Sigmoid colon (tissue), 4 donors: ENCODE results near the gene ABHD16A.

ENCODE experiments used
- EP300 ChIP-seq, 4 donors: sonication (generic); formaldehyde crosslinking; IDR thresholded peaks; one replicate each; pipeline ENCODE4 v1.6.1; 2017; ENCODE audit warnings: antibody characterized with exemption in 4 of 4
- POLR2AphosphoS5 ChIP-seq, 4 donors: sonication (generic); formaldehyde crosslinking; IDR thresholded peaks; one replicate each; pipeline ENCODE4 v1.6.1; 2017; ENCODE audit warnings: antibody characterized with exemption in 4 of 4
- TF ChIP-seq, protein P1 (sequence below), 4 experiments: fragments of 450-650 bp in 3 of 4; fragments of 200-600 bp in 1 of 4; IDR thresholded peaks; one replicate each; pipeline ENCODE4 v1.5.1; 2016 to 2019; ENCODE audit warnings: antibody characterized with exemption in 4 of 4, mild to moderate bottlenecking in 3 of 4, moderate library complexity in 2 of 4

DNA sequence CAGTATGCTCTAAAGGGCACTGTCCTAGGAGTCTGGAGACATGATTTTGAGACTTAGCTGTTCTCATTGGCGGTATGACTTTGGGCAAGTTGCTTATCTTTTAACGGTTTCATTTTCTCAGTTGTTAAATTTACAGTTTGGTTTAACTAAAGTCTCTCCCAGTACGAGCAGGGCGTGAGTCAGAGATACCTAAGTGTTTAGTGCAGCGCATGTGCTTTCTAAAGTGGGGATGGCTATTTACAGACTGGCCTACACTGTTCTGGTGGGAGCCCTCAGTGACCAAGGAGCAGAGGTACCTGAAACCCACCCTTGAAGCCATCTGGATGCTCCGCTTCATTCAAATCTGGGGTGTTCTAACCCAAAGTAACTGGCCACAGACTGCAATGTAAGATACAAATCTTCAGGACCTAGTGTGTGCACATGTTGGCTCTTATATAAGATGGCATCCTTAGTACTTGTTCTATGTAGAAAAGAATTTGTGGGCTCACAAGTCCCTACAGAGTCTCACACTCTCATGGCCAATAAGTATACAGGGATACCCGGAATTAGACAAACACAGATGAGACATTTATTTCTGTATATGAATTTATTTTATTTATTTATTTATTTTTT is 47.4 kb upstream of the ABHD16A start:
- TF ChIP-seq POLR2AphosphoS5 (IDR thresholded peaks at IDR 0.05) (no peak), EP300 (IDR thresholded peaks at IDR 0.05) (no peak)
- TF ChIP-seq, protein P1, sequence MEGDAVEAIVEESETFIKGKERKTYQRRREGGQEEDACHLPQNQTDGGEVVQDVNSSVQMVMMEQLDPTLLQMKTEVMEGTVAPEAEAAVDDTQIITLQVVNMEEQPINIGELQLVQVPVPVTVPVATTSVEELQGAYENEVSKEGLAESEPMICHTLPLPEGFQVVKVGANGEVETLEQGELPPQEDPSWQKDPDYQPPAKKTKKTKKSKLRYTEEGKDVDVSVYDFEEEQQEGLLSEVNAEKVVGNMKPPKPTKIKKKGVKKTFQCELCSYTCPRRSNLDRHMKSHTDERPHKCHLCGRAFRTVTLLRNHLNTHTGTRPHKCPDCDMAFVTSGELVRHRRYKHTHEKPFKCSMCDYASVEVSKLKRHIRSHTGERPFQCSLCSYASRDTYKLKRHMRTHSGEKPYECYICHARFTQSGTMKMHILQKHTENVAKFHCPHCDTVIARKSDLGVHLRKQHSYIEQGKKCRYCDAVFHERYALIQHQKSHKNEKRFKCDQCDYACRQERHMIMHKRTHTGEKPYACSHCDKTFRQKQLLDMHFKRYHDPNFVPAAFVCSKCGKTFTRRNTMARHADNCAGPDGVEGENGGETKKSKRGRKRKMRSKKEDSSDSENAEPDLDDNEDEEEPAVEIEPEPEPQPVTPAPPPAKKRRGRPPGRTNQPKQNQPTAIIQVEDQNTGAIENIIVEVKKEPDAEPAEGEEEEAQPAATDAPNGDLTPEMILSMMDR (IDR thresholded peaks at IDR 0.05) = no peak
